Uterus (tissue), 2 donors: ENCODE data around the gene MCAM.

Source experiments
- CTCF ChIP-seq, 4 experiments: fragments of 200-600 bp in 2 of 4; fragments of 450-650 bp in 2 of 4; sonication (generic) in 2 of 4; IDR thresholded peaks; one replicate each; pipeline ENCODE4 v1.5.1; 2016 to 2019; ENCODE audit warnings: antibody characterized with exemption in 4 of 4, mild to moderate bottlenecking in 2 of 4, moderate library complexity in 1 of 4
- POLR2A ChIP-seq, 2 donors: fragments of 450-650 bp; IDR thresholded peaks; one replicate each; pipeline ENCODE4 v1.6.1; 2016; ENCODE audit warnings: antibody characterized with exemption in 2 of 2, mild to moderate bottlenecking in 1 of 2, moderate library complexity in 1 of 2

GRCh38 chr11:119338965-119339588 is 22.1 kb upstream of the MCAM start:
- TF ChIP-seq POLR2A (IDR thresholded peaks at IDR 0.05) (no peak), CTCF (IDR thresholded peaks at IDR 0.05) (no peak)
